Neural cell (in vitro differentiated cells): ENCODE results near the gene CD151. TPM values are rescaled to one million over a fixed set of nuclear protein-coding genes. Genes with fewer than 3 reads are reported as not detected.

Source experiments
- H2AFZ ChIP-seq: fragments of 200-600, 300-800 bp; sonication (generic), shearing (Covaris generic); 2 replicates; pipeline ENCODE4 v1.6.0; 2014; ENCODE audit warnings: low read depth, mild to moderate bottlenecking, antibody characterized with exemption, low read length, moderate library complexity
- H3F3A ChIP-seq: fragments of 200-600 bp; shearing (Covaris generic); 2 replicates; pipeline ENCODE4 v1.6.1; 2016; ENCODE audit warnings: mild to moderate bottlenecking, moderate library complexity, mixed read lengths, antibody characterized with exemption, low read length; ENCODE audit not compliant: insufficient read depth, poor library complexity, severe bottlenecking
- H3K27ac ChIP-seq: fragments of 200-600, 300-800 bp; sonication (generic), shearing (Covaris generic); 2 replicates; pipeline ENCODE4 v1.5.1; 2014; ENCODE audit warnings: mild to moderate bottlenecking, low read length, moderate library complexity
- H3K27me3 ChIP-seq: fragments of 300-800, 200-600 bp; sonication (generic), shearing (Covaris generic); 2 replicates; pipeline ENCODE4 v1.6.0; 2014; ENCODE audit warnings: mild to moderate bottlenecking, low read depth, low read length, moderate library complexity; ENCODE audit not compliant: insufficient read depth
- H3K36me3 ChIP-seq: fragments of 300-800, 200-600 bp; sonication (generic), shearing (Covaris generic); 2 replicates; pipeline ENCODE4 v1.5.1; 2014; ENCODE audit warnings: mild to moderate bottlenecking, antibody characterized with exemption, low read length, moderate library complexity; ENCODE audit not compliant: insufficient read depth
- H3K4me2 ChIP-seq: fragments of 300-800, 200-600 bp; sonication (generic), shearing (Covaris generic); 2 replicates; pipeline ENCODE4 v1.6.0; 2014; ENCODE audit warnings: mild to moderate bottlenecking, low read length
- H3K4me3 ChIP-seq: fragments of 300-800, 200-600 bp; sonication (generic), shearing (Covaris generic); 2 replicates; pipeline ENCODE4 v1.5.1; 2014; ENCODE audit warnings: mild to moderate bottlenecking, low read length, moderate library complexity
- H3K79me2 ChIP-seq: fragments of 200-600 bp; shearing (Covaris generic); replicated peaks from 2 replicates; pipeline ENCODE4 v1.6.0; 2014; ENCODE audit warnings: mild to moderate bottlenecking, low read length, moderate library complexity; ENCODE audit not compliant: insufficient read depth
- H3K9ac ChIP-seq: fragments of 300-800, 200-600 bp; sonication (generic), shearing (Covaris generic); 2 replicates; pipeline ENCODE4 v1.6.1; 2016; ENCODE audit warnings: mild to moderate bottlenecking, low read length, mixed read lengths
- H3K9me2 ChIP-seq: fragments of 200-600 bp; shearing (Covaris generic); 2 replicates; pipeline ENCODE4 v1.6.1; 2016; ENCODE audit warnings: mild to moderate bottlenecking, low read length, mixed read lengths; ENCODE audit not compliant: insufficient read depth
- H3K9me3 ChIP-seq: fragments of 200-600, 300-800 bp; sonication (generic), shearing (Covaris generic); 2 replicates; pipeline ENCODE4 v1.6.1; 2016; ENCODE audit warnings: mild to moderate bottlenecking, mixed run types, low read length, moderate library complexity, mixed read lengths
- H4K20me1 ChIP-seq: fragments of 200-600 bp; shearing (Covaris generic); 2 replicates; pipeline ENCODE4 v1.6.1; 2016; ENCODE audit warnings: mild to moderate bottlenecking, mixed run types; ENCODE audit not compliant: insufficient read depth
- EP300 ChIP-seq: fragments of 450-650 bp; conservative IDR thresholded peaks from 2 replicates; pipeline ENCODE4 v1.6.1; 2014; ENCODE audit warnings: antibody characterized with exemption, mild to moderate bottlenecking, moderate library complexity; ENCODE audit not compliant: poor library complexity, severe bottlenecking
- EZH2 ChIP-seq: fragments of 200-600, 300-800 bp; shearing (Covaris generic), sonication (generic); IDR thresholded peaks from 2 replicates; pipeline ENCODE4 v1.6.1; 2014; ENCODE audit warnings: antibody characterized with exemption, low read length, borderline replicate concordance, mild to moderate bottlenecking; ENCODE audit not compliant: insufficient read depth, poor library complexity, severe bottlenecking
- MXI1 ChIP-seq: fragments of 450-650 bp; conservative IDR thresholded peaks from 2 replicates; pipeline ENCODE4 v1.6.1; 2014; ENCODE audit warnings: antibody characterized with exemption, mild to moderate bottlenecking; ENCODE audit not compliant: poor library complexity, severe bottlenecking
- POLR2AphosphoS5 ChIP-seq: IDR thresholded peaks from 2 replicates; pipeline ENCODE4 v1.6.1; 2012
- RAD21 ChIP-seq: fragments of 450-650 bp; conservative IDR thresholded peaks from 2 replicates; pipeline ENCODE4 v1.6.1; 2014; ENCODE audit warnings: antibody characterized with exemption, mild to moderate bottlenecking, moderate library complexity
- SMC3 ChIP-seq: fragments of 450-650 bp; conservative IDR thresholded peaks from 2 replicates; pipeline ENCODE4 v1.6.1; 2014; ENCODE audit warnings: antibody characterized with exemption, mild to moderate bottlenecking, moderate library complexity; ENCODE audit not compliant: poor library complexity
- TAF1 ChIP-seq: IDR thresholded peaks from 2 replicates; pipeline ENCODE4 v1.6.1; 2012; ENCODE audit warnings: low read depth
- polyA plus RNA-seq: library from polyadenylated mRNA; depleted of rRNA; stranded (reverse); fragments of >200 nt; gene quantifications from 2 replicates; pipeline ENCODE4 v1.2.3, GENCODE V29; 2014
- TF ChIP-seq, protein P1 (sequence below): IDR thresholded peaks from 2 replicates; pipeline ENCODE4 v1.6.1; 2012; ENCODE audit warnings: borderline replicate concordance
- TF ChIP-seq, protein P2 (sequence below): fragments of 450-650 bp; IDR thresholded peaks from 2 replicates; pipeline ENCODE4 v1.5.1; 2014; ENCODE audit warnings: antibody characterized with exemption, mild to moderate bottlenecking, moderate library complexity; ENCODE audit not compliant: poor library complexity, severe bottlenecking

The CD151 gene
- polyA plus RNA-seq, 1 donor from 2014 or later: 70.8 TPM

DNA sequence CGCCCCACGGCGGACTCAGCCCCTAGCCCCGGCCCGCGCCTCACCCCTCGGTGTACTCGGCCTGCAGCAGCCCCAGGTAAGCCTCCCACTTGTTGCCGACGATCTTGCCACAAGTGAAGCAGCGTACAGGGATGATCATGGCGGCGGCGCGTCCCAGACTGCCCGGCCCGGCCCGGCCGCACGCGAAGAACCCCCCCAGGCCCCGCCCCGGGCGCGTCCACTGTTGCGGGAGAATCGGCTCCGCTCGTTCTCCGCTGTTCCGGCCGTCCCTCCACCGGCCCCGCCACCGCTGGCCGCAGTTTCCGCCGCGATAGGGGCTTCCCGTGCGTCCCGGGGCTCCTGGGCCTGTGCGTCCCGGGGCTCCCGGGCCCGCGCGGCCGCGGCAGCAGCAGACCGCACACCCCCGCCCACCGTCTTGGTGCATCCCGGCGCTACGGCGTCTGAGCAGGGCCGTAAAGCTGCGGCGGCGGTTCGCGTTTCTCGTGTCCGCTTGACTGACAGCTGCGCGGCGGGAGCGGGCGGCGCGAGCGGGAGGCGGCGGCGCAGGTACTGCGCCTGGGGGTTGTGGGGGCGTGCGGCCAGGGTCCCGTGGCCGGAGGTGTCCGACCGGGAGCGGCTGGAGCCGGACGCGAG lies 9.7 kb downstream of the CD151 start, which contains the start of the genes POLR2L and TSPAN4:
Gene POLR2L (minus strand): TSS at position 160 of the 633 bp plus-strand sequence. CDS start 21 bp downstream, at position 139.
Gene TSPAN4 (plus strand): TSS at position 483 of the 633 bp plus-strand sequence. CDS start 7,453 bp downstream, outside the sequence.
- Histone ChIP-seq H3K9ac (peak within 1 kb of the TSS; percentile 83), H3K4me3 (peak within 1 kb of the TSS; percentile 88), H3K27me3 (peaks cover 4% of the 10 kb centered on the region), H3F3A (no peaks in the 10 kb centered on the region), H3K4me2 (no peak within 1 kb of the TSS), H3K79me2 (peaks cover 12% of the 10 kb centered on the region), H3K9me3 (no peaks in the 10 kb centered on the region), H3K36me3 (no peaks in the 10 kb centered on the region), H3K9me2 (no peaks in the 10 kb centered on the region), H2AFZ (no peak within 1 kb of the TSS), H3K27ac (peak within 1 kb of the TSS; percentile 59), H4K20me1 (no peaks in the 10 kb centered on the region)
- no peak for TF ChIP-seq TAF1
- TF ChIP-seq SMC3: peak; percentile 50
- peak; percentile 69 for TF ChIP-seq EP300
- TF ChIP-seq POLR2AphosphoS5: peak; percentile 84
- peak; percentile 25 for TF ChIP-seq RAD21
- TF ChIP-seq, protein P1, sequence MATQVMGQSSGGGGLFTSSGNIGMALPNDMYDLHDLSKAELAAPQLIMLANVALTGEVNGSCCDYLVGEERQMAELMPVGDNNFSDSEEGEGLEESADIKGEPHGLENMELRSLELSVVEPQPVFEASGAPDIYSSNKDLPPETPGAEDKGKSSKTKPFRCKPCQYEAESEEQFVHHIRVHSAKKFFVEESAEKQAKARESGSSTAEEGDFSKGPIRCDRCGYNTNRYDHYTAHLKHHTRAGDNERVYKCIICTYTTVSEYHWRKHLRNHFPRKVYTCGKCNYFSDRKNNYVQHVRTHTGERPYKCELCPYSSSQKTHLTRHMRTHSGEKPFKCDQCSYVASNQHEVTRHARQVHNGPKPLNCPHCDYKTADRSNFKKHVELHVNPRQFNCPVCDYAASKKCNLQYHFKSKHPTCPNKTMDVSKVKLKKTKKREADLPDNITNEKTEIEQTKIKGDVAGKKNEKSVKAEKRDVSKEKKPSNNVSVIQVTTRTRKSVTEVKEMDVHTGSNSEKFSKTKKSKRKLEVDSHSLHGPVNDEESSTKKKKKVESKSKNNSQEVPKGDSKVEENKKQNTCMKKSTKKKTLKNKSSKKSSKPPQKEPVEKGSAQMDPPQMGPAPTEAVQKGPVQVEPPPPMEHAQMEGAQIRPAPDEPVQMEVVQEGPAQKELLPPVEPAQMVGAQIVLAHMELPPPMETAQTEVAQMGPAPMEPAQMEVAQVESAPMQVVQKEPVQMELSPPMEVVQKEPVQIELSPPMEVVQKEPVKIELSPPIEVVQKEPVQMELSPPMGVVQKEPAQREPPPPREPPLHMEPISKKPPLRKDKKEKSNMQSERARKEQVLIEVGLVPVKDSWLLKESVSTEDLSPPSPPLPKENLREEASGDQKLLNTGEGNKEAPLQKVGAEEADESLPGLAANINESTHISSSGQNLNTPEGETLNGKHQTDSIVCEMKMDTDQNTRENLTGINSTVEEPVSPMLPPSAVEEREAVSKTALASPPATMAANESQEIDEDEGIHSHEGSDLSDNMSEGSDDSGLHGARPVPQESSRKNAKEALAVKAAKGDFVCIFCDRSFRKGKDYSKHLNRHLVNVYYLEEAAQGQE: no peak
- TF ChIP-seq, protein P2, sequence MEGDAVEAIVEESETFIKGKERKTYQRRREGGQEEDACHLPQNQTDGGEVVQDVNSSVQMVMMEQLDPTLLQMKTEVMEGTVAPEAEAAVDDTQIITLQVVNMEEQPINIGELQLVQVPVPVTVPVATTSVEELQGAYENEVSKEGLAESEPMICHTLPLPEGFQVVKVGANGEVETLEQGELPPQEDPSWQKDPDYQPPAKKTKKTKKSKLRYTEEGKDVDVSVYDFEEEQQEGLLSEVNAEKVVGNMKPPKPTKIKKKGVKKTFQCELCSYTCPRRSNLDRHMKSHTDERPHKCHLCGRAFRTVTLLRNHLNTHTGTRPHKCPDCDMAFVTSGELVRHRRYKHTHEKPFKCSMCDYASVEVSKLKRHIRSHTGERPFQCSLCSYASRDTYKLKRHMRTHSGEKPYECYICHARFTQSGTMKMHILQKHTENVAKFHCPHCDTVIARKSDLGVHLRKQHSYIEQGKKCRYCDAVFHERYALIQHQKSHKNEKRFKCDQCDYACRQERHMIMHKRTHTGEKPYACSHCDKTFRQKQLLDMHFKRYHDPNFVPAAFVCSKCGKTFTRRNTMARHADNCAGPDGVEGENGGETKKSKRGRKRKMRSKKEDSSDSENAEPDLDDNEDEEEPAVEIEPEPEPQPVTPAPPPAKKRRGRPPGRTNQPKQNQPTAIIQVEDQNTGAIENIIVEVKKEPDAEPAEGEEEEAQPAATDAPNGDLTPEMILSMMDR: no peak
- peak; percentile 93 for TF ChIP-seq MXI1
- no peak for TF ChIP-seq EZH2

GRCh38 chr11:843086-843734 lies 10.5 kb downstream of the CD151 start:
- no peaks in the 10 kb centered on the region for H4K20me1 ChIP-seq

More at GRCh38 chr11:843086-843734, 10.5 kb downstream of the CD151 start:
- Histone ChIP-seq H3K79me2 (peaks cover 12% of the 10 kb centered on the region), H3K9me2 (no peaks in the 10 kb centered on the region), H3K4me3 (peak overlapping the region; percentile 88), H2AFZ (no peak overlapping the region), H3K4me2 (no peak overlapping the region), H3K27me3 (peaks cover 4% of the 10 kb centered on the region), H3K9ac (peak overlapping the region; percentile 83), H3K36me3 (no peaks in the 10 kb centered on the region), H3K27ac (no peak overlapping the region), H3F3A (no peaks in the 10 kb centered on the region), H3K9me3 (no peaks in the 10 kb centered on the region)
- TF ChIP-seq, protein P2: no peak
- TF ChIP-seq EP300: no peak
- TF ChIP-seq SMC3: no peak
- TF ChIP-seq RAD21: no peak
- no peak for TF ChIP-seq POLR2AphosphoS5
- no peak for TF ChIP-seq TAF1
- no peak for TF ChIP-seq EZH2
- TF ChIP-seq MXI1: no peak
- TF ChIP-seq, protein P1: no peak
